ENCODE data around the gene GPR6. TPM values are rescaled to one million over a fixed set of nuclear protein-coding genes. Genes with fewer than 3 reads are reported as not detected.

Gene GPR6
- not detected for total RNA-seq
- not detected for polyA plus RNA-seq (ENCODE audit: insufficient read length in 6 of 6)
- long read RNA-seq, donor 1, result 0 reads
- long read RNA-seq, donor 2, result 0 reads
- long read RNA-seq, donor 3, result 0 reads
- long read RNA-seq, donor 4, result 0 reads
- long read RNA-seq, donor 5, result 0 reads
- long read RNA-seq, donor 6, result 0 reads
- long read RNA-seq, donor 7, result 0 reads
- long read RNA-seq, donor 8, result 0 reads
- long read RNA-seq, donor 9, result 0 reads
- long read RNA-seq, donor 10, result 0 reads
- long read RNA-seq, donor 11, result 0 reads
- long read RNA-seq, donor 12, result 0 reads

DNA sequence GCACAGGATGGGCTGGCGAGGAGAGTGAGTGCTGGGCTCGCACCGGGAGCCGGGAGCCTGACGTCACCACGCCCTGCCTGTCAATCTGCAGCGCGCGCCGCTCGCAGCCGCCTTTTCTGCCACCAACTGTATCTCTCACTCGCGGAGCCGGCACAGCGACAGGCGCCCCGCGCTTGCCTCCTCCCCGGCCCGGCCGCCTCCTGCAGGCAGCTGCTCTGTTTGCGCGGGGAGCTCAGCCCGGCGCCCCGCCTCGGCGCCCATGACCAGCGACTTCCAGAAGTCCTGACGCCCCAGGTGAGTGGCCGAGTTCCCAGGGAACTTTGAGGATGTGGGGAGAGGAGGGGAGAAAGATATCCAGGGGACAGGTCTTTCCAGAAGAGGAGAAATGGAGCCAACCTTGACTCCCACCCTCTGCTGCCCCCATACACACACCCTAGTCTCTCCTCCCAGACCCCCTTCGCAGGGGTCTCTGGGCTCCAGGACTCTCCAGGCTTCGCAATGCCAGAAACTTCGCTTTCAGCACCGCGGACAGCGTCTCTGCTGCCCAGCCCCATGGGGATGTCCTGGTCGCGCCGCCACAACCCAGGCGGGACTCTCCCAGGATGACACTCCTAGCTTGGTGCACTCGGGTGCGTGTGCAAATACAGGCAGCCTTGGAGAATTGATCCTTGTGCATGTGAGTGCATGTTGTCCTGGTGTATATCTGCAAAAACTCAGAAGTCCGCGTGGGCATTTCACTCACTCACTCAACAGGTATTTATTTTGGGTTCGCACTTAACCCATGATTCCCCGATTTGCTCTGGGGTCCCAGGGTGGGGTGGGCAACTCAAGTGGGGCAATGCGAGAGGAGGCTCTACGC, at the start of gene GPR6:
Gene GPR6, plus strand, starts transcription at position 138 of the 859 bp plus-strand sequence. CDS start 802 bp downstream, outside the sequence.
- Histone ChIP-seq H3K4me3 (no peak within 1 kb of the TSS), H3K9me3 (no peaks in the 10 kb centered on the region), H3K36me3 (no peaks in the 10 kb centered on the region), H3K27ac (no peak within 1 kb of the TSS), H3K4me1 (no peaks in the 10 kb centered on the region), H3K27me3 (peaks cover 33 to 76% of the 10 kb centered on the region in 2 donors)
- TF ChIP-seq, protein P1, sequence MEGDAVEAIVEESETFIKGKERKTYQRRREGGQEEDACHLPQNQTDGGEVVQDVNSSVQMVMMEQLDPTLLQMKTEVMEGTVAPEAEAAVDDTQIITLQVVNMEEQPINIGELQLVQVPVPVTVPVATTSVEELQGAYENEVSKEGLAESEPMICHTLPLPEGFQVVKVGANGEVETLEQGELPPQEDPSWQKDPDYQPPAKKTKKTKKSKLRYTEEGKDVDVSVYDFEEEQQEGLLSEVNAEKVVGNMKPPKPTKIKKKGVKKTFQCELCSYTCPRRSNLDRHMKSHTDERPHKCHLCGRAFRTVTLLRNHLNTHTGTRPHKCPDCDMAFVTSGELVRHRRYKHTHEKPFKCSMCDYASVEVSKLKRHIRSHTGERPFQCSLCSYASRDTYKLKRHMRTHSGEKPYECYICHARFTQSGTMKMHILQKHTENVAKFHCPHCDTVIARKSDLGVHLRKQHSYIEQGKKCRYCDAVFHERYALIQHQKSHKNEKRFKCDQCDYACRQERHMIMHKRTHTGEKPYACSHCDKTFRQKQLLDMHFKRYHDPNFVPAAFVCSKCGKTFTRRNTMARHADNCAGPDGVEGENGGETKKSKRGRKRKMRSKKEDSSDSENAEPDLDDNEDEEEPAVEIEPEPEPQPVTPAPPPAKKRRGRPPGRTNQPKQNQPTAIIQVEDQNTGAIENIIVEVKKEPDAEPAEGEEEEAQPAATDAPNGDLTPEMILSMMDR (IDR thresholded peaks at IDR 0.05), result no peak
- DNase-seq (peak; percentile 71 to 85 (median 76)), ATAC-seq (peak; percentile 93)
- intact Hi-C loops (cut with DNase I), result no loop called here

DNA sequence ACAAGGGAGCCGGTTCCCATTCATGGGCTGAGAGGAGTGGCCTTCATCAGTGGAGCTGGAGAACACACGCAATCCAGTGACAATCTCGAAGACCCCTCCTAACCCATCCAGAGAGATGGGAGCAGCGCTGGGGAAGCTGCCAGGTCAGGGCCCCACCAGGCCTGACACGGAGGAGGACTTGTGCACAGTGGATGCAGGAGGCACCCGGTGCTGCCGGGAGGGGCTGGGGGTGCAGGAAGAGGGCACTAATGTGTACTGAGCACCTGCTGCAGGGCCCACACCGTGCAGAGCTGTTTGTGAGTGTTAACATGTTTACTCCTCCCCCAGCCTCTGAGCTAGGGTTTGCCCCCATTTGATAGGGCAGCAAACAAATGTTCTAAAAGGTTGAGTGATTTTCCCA, 43.8 kb upstream of the GPR6 start:
- H3K4me1 ChIP-seq, result no peaks in the 10 kb centered on the region
- DNase-seq (peak in 1 of 4 donors; percentile 71), ATAC-seq (no peak)
- no peak overlapping the region for H3K4me3 ChIP-seq
- H3K27ac ChIP-seq, result no peak overlapping the region
- TF ChIP-seq, protein P1 (IDR thresholded peaks at IDR 0.05), result no peak
- H3K9me3 ChIP-seq, result peaks cover 0 to 3% of the 10 kb centered on the region in 2 donors
- intact Hi-C loops (cut with DNase I), result no loop called here
- no peaks in the 10 kb centered on the region for H3K27me3 ChIP-seq
- H3K36me3 ChIP-seq, result no peaks in the 10 kb centered on the region

DNA sequence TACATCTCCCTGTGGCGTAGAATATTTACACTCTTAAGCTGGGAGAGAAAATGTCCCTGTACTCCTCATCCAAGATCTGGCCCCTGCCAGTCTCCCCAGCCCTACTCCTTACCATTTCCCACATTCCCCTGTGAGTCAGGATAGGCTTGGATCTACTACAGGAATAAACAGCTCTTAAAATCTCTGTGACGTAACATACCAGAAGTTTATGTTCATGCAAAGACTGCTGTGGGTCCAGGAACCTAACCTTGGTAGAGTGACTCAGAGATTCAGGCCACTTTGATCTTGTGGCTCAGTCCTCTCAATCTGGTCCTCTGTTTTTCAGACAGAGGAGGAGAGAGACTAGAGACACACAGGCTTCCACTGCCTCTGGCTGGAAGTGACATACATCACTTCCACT, 38.5 kb upstream of the GPR6 start:
- intact Hi-C loops (cut with DNase I), result no loop called here
- DNase-seq (no peak), ATAC-seq (no peak)
- Histone ChIP-seq H3K4me3 (no peak overlapping the region), H3K4me1 (no peaks in the 10 kb centered on the region), H3K9me3 (peaks cover 0 to 3% of the 10 kb centered on the region in 2 donors), H3K27ac (no peak overlapping the region), H3K36me3 (no peaks in the 10 kb centered on the region), H3K27me3 (no peaks in the 10 kb centered on the region)
- TF ChIP-seq, protein P1 (IDR thresholded peaks at IDR 0.05), result no peak

GRCh38 chr6:109944448-109944847, 33.7 kb upstream of the GPR6 start:
- Histone ChIP-seq H3K4me1 (no peaks in the 10 kb centered on the region), H3K27ac (no peak overlapping the region), H3K4me3 (no peak overlapping the region), H3K27me3 (no peaks in the 10 kb centered on the region), H3K9me3 (no peaks in the 10 kb centered on the region), H3K36me3 (no peaks in the 10 kb centered on the region)
- TF ChIP-seq, protein P1 (IDR thresholded peaks at IDR 0.05), result no peak
- ATAC-seq (peak; percentile 71), DNase-seq (no peak)
- intact Hi-C loops (cut with DNase I), result no loop called here

- no peaks in the 10 kb centered on the region for H3K36me3 ChIP-seq
- no peaks in the 10 kb centered on the region for H3K9me3 ChIP-seq
- ATAC-seq, result no peak
- H3K4me1 ChIP-seq, result no peaks in the 10 kb centered on the region
- H3K27ac ChIP-seq, result no peak overlapping the region
- H3K4me3 ChIP-seq, result no peak overlapping the region
- DNase-seq, result no peak
- no peaks in the 10 kb centered on the region for H3K27me3 ChIP-seq
- intact Hi-C loops (cut with DNase I), result no loop called here
- TF ChIP-seq, protein P1 (IDR thresholded peaks at IDR 0.05), result no peak
Observed at GRCh38 chr6:109945091-109945490, 33.0 kb upstream of the GPR6 start.
